GM21515 (cell line): ENCODE results near the gene RSL24D1.
A peak's percentile ranks its signal among the peaks of the same experiment; 100 is the strongest.

Source experiments
- ATAC-seq: cut with Tn5 transposase; IDR thresholded peaks from one replicate; pipeline ENCODE4 v1.9.1; 2021; ENCODE audit not compliant: unreplicated experiment

RSL24D1 gene

DNA sequence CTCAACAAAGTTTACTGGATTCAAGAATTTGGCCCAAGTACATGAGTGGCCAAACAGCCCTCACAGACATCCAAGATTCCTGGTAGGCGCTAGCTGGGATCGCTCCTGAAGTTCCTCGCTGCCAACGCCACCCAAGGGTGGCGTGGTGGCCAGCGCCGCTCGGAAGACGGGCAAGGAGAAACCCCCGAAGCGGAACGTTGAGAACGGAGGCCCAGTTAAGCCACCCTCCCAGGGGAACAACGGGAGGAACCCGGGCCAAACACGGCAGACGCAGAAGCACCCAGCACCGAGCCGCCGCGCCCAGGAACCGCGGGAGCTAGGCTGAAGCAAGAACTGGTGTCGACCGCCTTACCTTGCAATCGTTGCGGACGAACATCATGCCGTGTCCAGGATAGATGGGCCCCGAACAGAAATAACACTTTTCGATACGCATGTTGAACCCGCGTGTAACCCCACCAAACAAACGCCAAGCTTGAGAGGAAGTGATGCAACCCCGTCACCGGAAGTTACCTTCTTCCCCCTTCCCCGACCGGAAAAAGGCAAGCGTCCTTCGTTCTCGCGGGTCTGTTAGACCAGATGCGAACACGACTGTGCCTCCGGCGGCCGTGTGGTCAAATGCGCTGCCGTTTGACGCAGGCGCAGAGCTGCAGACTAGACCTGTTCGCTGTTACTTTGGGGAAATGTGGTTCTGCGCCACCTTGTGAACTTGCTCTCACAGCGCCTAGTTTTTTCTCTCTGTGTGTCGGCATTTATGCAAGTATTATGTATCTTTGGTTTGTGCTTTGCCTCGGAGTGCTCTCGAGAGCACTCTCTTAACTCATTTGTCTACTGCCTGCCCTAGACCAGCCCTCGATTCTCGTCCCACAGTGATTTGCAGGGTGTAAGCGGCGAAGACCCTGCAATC lies at the start of gene RSL24D1:
TSS of gene RSL24D1 (minus strand) at position 484 of the 904 bp plus-strand sequence. CDS start at position 433, 51 bp downstream.
- ATAC-seq, result peak; percentile 92

GRCh38 chr15:55245059-55245458 lies 48.3 kb upstream of the RSL24D1 start:
- no peak for ATAC-seq

DNA sequence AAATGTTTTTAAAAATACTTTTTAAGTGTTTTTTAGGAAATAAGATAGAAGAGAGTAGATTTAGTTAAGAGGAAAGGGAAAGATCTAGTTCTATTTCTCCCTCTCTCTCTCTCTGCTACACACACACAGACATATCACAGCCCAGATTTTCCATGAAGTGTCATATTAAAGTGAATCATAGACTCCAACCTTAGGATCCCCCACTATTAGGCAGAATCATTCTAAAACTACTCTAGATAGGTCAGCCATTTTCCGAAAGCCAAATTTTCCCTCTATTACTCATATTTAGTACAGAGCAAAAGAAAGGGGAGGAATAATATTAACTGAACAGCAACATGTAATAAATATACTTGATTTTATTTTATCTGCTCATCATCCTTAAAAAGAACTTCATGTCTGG lies 45.1 kb upstream of the RSL24D1 start:
- no peak for ATAC-seq

- ATAC-seq, result no peak
Observed at GRCh38 chr15:55241186-55241585, 44.4 kb upstream of the RSL24D1 start.

DNA sequence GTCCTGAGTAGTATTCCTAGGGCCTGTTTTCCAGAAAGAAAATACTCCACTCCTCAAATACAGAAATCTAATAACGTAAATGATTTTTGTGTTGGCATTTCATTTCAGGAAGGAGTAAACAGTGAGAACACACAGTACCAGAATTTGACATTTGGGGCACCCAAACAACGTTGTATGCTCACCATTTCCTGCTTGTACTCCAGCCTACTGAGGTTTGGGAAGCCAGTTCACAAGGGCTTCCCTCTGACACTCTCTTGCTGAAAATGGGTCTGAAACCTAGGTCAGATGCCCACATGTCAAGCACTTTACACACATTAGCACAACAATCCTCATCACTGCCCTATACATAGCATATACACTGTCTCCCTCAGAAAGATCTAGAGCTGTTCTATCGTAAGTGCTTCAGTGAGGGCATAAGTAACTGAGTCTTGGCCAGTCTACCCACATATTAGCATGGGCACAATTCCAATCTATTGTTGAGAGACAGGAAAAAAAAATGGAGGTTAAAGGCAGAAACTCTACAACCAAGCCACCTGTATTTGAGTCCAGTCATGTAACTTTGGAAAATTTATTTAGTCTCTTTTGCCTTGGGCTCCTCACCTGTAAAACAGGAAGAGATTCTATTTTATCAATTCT lies 43.5 kb upstream of the RSL24D1 start:
- ATAC-seq, result no peak

- no peak for ATAC-seq
Observed at GRCh38 chr15:55239440-55240124, 42.8 kb upstream of the RSL24D1 start.

GRCh38 chr15:55238877-55239276 lies 42.1 kb upstream of the RSL24D1 start:
- ATAC-seq, result no peak

- ATAC-seq, result no peak
Observed at GRCh38 chr15:55237219-55238130, 40.7 kb upstream of the RSL24D1 start.

- ATAC-seq, result no peak
Observed at GRCh38 chr15:55235546-55236036, 38.9 kb upstream of the RSL24D1 start.

DNA sequence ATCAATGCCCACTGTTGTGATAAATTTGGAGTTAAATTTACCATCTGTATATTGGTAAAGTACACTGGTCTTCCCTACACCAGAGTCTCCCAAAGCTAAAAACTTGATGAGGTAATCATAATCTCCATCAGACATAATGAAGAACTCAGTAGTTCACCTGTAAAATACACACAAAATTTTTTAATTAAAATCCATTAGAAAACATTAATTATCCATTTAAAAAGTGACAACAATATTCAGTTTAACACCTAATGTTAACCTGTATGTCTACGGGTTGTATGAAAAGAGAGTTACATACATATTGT lies 38.0 kb upstream of the RSL24D1 start:
- ATAC-seq, result no peak

DNA sequence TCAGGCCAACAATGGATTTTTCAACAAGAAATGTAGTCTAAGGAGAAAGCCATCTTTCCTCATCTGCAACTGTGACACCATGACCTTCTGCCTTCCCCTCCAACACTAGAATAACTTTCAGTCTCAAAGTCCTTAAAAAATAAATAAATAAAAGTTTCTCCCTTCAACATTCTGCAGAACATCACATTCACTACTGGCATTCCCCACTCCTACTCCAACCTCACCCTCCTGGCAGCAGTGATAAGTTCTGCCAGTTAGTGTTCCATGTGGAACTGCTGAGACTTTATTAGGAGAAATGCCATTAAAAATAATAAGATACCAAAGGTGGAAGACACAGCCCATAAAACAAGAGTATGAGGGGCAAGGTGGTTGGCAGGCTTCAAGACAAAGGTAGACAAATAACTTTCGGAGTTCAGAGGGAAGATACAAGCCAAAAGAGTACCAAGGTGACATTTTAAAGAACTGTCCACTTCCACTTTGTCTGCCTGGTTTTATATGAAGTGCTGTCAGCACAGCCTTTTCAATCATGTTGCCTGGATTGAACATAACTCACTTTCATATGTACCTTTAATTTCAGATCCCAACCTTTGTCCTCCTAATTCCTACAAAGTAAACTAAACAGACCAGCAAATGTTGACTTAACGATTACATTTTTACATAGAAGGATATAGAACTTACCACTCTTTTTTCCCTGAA lies 37.5 kb upstream of the RSL24D1 start:
- ATAC-seq, result no peak

DNA sequence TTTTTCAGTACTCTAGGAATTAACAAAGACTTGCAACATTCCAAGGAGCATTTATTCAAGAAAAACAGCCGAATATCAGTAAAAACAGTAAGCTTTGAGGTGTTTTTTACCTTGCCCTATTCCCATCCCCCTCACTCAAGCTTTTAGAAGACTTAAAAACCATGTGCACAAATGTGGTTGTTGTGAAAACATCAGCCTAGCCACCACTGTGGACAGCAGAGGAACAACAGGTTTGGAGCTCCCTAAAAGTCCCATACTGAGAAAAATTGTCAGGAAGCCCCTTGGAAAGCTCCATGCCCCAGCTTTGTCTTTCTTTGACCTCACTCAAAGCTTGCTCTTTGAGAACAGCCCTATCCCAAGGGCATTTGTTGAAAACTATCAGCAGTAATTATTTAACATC lies 34.7 kb upstream of the RSL24D1 start:
- ATAC-seq, result no peak

GRCh38 chr15:55230953-55231352 lies 34.2 kb upstream of the RSL24D1 start:
- no peak for ATAC-seq

DNA sequence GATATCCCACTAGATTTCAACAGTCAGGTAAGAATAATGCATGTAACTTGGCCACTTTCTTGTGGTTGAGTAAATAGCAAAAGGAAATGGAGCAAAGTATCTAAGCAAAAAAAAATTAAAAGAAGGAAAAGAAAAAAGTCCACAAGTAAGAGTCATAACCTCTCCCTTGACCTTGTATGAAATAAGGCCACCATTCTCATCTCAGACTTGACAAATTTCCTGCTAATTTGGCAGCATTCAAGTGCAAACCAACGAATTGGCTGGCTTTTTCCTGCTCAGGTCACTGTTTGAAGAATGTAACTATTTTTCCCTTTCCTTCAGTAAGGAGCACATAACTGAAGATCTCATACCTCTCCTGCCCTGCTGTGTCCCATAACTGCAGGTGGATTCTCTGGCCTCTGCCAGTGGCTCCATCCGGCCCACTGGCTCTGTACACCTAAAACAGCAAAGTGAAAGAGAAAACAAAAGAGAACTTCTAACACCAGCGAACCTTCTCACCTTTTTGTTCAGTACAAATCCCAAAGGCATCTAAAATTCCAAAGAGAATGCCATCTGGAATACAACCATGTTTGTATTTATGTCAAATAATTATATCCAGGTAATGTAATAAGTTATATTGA lies 33.4 kb upstream of the RSL24D1 start:
- ATAC-seq, result no peak

- ATAC-seq, result no peak
Observed at GRCh38 chr15:55226127-55226526, 29.4 kb upstream of the RSL24D1 start.

DNA sequence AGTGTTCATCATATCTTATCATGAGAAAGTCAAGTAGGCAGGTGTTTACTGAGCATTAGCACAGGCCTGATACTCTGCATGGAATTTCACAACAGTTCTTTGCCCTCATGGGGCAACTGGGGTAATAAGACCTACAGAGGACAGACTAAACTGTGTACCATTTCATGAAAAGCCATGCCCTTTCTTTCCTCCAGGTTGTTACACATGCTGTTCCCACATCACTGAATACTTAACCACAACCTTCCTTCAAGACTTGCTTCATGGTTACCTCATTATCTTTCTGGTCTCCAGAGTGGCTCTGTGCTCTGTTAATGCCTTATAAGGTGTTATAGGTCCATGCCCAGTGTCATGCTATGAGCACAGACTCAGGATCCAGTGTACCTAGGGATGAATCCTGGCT lies 28.2 kb upstream of the RSL24D1 start:
- no peak for ATAC-seq

DNA sequence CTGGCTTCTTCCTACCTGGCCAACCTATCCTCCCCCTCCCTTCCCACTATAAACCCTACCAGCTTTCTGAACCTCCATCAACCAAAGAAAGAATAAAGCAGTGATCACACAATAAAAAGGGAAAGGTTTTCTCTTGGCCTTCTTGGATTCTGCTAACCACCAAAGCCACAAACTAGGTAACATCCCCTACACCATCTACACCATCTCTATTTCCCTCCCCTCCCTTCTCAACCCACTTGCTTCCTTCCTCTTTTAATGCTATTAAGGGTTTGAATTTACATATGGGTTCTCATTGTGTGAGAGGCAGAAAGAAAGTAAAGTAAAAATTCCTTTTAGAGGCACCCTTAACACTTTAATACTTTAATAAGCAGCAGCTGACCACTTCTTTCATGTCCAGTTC lies 25.8 kb upstream of the RSL24D1 start:
- peak; percentile 74 for ATAC-seq

GRCh38 chr15:55221090-55222011 lies 24.6 kb upstream of the RSL24D1 start:
- ATAC-seq, result no peak

DNA sequence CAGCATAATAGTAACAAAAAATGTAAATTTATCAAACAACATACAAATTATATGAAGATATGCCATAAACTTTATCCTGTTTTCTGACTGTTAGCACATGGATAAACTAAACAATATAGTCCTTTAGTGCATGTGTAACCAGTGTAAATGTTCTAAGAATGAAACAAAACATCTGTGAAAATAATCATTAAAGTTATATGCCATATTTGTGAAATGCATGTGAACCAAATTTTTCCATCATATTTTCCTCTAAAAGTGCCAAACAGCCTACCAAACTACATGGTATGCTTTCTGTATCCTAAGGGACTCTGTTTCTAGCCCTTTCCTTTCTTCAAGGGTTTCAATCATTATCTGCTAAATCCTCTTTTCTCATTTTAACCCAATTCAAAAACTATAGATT lies 23.9 kb upstream of the RSL24D1 start:
- ATAC-seq, result no peak
